ENCODE data around the gene OTOP2. TPM values are rescaled to one million over a fixed set of nuclear protein-coding genes. Genes with fewer than 3 reads are reported as not detected.
A peak's percentile ranks its signal among the peaks of the same experiment; 100 is the strongest.

OTOP2 gene
- total and polyA plus RNA-seq, 2 of the 8 experiments (the other 6 are each of a cell fraction or from before 2014, with no cell fraction given) = 0.23 TPM; not detected in 1

DNA sequence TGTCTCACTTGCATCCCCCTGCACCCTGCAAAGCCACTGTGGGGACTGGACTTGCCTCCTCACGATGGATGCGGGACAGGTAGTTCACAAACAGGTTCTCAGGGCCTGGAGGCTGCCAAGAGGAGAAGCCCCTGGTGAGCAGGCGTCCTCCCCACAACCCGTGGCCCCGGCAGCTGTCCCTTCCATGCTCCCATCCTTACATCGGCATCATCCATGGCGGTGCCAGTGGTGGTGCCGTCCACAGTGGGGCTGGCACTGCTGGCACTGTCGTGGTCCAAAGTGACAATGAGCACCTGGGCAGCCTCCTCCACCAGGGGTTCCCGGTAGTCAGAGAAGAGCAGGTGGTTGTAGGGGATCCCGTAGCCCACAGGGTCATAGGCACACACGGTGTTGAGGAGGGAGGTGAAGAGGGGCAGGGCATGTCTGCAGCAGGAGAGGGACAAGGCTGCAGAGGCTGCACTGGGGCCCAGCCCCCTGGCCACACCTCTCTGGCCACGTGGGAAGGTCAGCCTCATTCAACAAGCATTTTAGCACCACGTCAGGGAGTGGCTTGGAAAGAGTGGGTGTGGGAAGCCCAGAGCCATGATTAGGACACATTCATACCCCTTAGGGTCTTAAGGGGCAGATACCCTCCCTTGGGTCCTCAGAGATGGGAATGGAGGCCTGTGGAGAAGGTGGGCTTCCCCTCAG lies 35.9 kb downstream of the OTOP2 start:
- Histone ChIP-seq H3K27ac (ENCODE audit: low read depth, low read length) (no peak overlapping the region), H3K4me2 (ENCODE audit: insufficient read depth in 1 of 2, low read depth in 2 of 2, low read length in 2 of 2) (no peak overlapping the region), H3K36me3 (ENCODE audit: control insufficient read depth in 2 of 4, insufficient read depth in 4 of 4, low read length in 3 of 4) (no peaks in the 10 kb centered on the region), H4K20me1 (replicated peaks in 1 of 2; ENCODE audit: control insufficient read depth in 1 of 2, insufficient read depth in 2 of 2, low read length in 2 of 2) (peaks cover 0 to 2% of the 10 kb centered on the region in 2 experiments), H2AFZ (ENCODE audit: low read length) (no peak overlapping the region), H2AK5ac (ENCODE audit: low read depth, low read length) (no peak overlapping the region), H3K9me3 (ENCODE audit: insufficient read depth in 2 of 2, low read depth in 1 of 2, low read length in 1 of 2) (no peaks in the 10 kb centered on the region), H2BK20ac (ENCODE audit: low read length) (no peak overlapping the region), H4K5ac (ENCODE audit: insufficient read length, low read depth, low read length) (no peak overlapping the region), H3K79me2 (ENCODE audit: control insufficient read depth in 1 of 2, insufficient read depth in 2 of 2, low read length in 2 of 2) (no peaks in the 10 kb centered on the region), H3K4me1 (replicated peaks in 1 of 4; ENCODE audit: control insufficient read depth in 3 of 4, insufficient read depth in 4 of 4, low read length in 3 of 4) (peaks cover 0 to 7% (median 1%) of the 10 kb centered on the region in 4 experiments; a peak in 4 of 7 replicates), H2BK12ac (ENCODE audit: low read depth, low read length) (peak overlapping the region; percentile 12; the same call in 1 of the 2 replicates), H3K4ac (replicated peaks; ENCODE audit: insufficient read length, low read depth, low read length) (no peak overlapping the region), H2BK120ac (replicated peaks; ENCODE audit: low read depth, low read length) (no peak overlapping the region), H3K79me1 (ENCODE audit: low read depth, low read length) (no peaks in the 10 kb centered on the region), H3K9ac (replicated peaks in 1 of 4; ENCODE audit: extremely low read depth in 1 of 4, low read depth in 3 of 4, low read length in 3 of 4) (no peak overlapping the region), H3K23ac (ENCODE audit: insufficient read length) (no peak overlapping the region), H4K8ac (ENCODE audit: extremely low read depth, insufficient read depth, low read length) (no peak overlapping the region), H3K27me3 (replicated peaks in 1 of 4; ENCODE audit: control insufficient read depth in 3 of 4, extremely low read depth in 1 of 4, insufficient read depth in 3 of 4, low read length in 3 of 4) (peaks cover 0 to 5% (median 2%) of the 10 kb centered on the region in 4 experiments; a peak in 3 of 7 replicates), H3K23me2 (ENCODE audit: low read depth, low read length) (no peaks in the 10 kb centered on the region), H2BK5ac (ENCODE audit: low read depth, low read length) (no peak overlapping the region; the same call in 1 of the 2 replicates), H3K14ac (ENCODE audit: insufficient read length) (no peak overlapping the region), H2BK15ac (ENCODE audit: low read length) (peak overlapping the region; percentile 81; the same call in 1 of the 2 replicates), H3K18ac (ENCODE audit: extremely low read depth, low read length) (no peak overlapping the region), H4K91ac (replicated peaks; ENCODE audit: insufficient read length, low read length) (no peak overlapping the region), H3K56ac (replicated peaks; ENCODE audit: insufficient read length, low read depth, low read length) (no peak overlapping the region), H3K4me3 (ENCODE audit: extremely low read depth in 1 of 4, insufficient read depth in 2 of 4, low read depth in 3 of 4, low read length in 4 of 4) (no peak overlapping the region)
- no peak for FAIRE-seq
- CTCF ChIA-PET (ENCODE audit: partially characterized antibody) = interaction anchor here (0.9 to 27.2 kb wide), 36 partner anchors 10 to 453 kb away, joined by 3 to 1072 read pairs (median 8); partner anchors contain the start of genes ARMC7, CDR2L, HID1 and MRPL58
- POLR2A ChIA-PET (ENCODE audit: partially characterized antibody) = interaction anchor here (0.8 to 2.5 kb wide), 6 partner anchors 9 to 75 kb away, joined by 3 to 37 read pairs (median 4); partner anchors contain the start of genes HID1, MRPL58 and OTOP2
- 83% methylated on average over 14 of the region's 14 CpGs; no CpG with 5 or more reads in 1 of the 2 experiments for WGBS, 2 experiments (ENCODE audit: extremely low coverage in 1 of 2, insufficient coverage in 1 of 2, insufficient read length in 1 of 2, insufficient replicate concordance in 2 of 2, low coverage in 1 of 2, low lambda C conversion rate in 2 of 2, missing lambda C conversion rate in 1 of 2)
- no peak for DNase-seq (ENCODE audit: low read depth in 1 of 2, low spot score in 2 of 2)
- TF ChIP-seq SIN3A (conservative IDR thresholded peaks at IDR 0.05 in 1 of 2, IDR thresholded peaks at IDR 0.05 in 1 of 2; ENCODE audit: low read depth in 1 of 2, low read length in 2 of 2) = no peak
- no peak for TF ChIP-seq RAD21 (IDR thresholded peaks at IDR 0.05 in 1 of 2, conservative IDR thresholded peaks at IDR 0.05 in 1 of 2; ENCODE audit: low read depth in 2 of 2, low read length in 2 of 2)
- no peak for TF ChIP-seq CHD1 (IDR thresholded peaks at IDR 0.05; ENCODE audit: low read depth, low read length)
- TF ChIP-seq SAP30 (IDR thresholded peaks at IDR 0.05; ENCODE audit: insufficient read depth, insufficient replicate concordance, low read length) = no peak
- TF ChIP-seq MAFK (IDR thresholded peaks at IDR 0.05; ENCODE audit: low read depth, low read length) = no peak
- TF ChIP-seq CHD2 (IDR thresholded peaks at IDR 0.05; ENCODE audit: low read length) = no peak
- no peak for TF ChIP-seq NRF1 (IDR thresholded peaks at IDR 0.05; ENCODE audit: low read depth, low read length)
- no peak for TF ChIP-seq CBX5 (IDR thresholded peaks at IDR 0.05; ENCODE audit: low read depth, low read length)
- TF ChIP-seq ASH2L (IDR thresholded peaks at IDR 0.05; ENCODE audit: low read length) = no peak
- TF ChIP-seq EP300 (IDR thresholded peaks at IDR 0.05; ENCODE audit: borderline replicate concordance in 1 of 2, low read depth in 2 of 2, low read length in 2 of 2) = no peak
- TF ChIP-seq HDAC6 (IDR thresholded peaks at IDR 0.05; ENCODE audit: low read depth, low read length) = no peak
- TF ChIP-seq BRCA1 (IDR thresholded peaks at IDR 0.05; ENCODE audit: low read depth, low read length) = no peak
